SK-N-SH treated with all-trans-retinoic acid at 6 μM for 48 hours (cell line): ENCODE data around the gene SRGAP1.

Source experiments
- ATAC-seq: fragments of 200-7000 bp; cut with Tn5 transposase; 3 replicates; pipeline ENCODE4 v1.9.1; 2020; ENCODE audit warnings: mild to moderate bottlenecking, moderate library complexity
- ARNTL ChIP-seq: fragments of 450-650 bp; formaldehyde crosslinking; IDR thresholded peaks from 2 replicates; pipeline ENCODE4 v1.5.0; 2020; ENCODE audit warnings: low read depth, mild to moderate bottlenecking, moderate library complexity, borderline replicate concordance
- BACH2 ChIP-seq: fragments of 250-450 bp; sonication (Bioruptor Pico); IDR thresholded peaks from 2 replicates; pipeline ENCODE4 v1.9.0; 2021; ENCODE audit warnings: mild to moderate bottlenecking, borderline replicate concordance
- CREB5 ChIP-seq: fragments of 250-450 bp; sonication (Bioruptor Pico); IDR thresholded peaks from 2 replicates; pipeline ENCODE4 v1.5.1; 2020; ENCODE audit warnings: low read depth, mild to moderate bottlenecking, moderate library complexity
- CSDC2 ChIP-seq: fragments of 250-450 bp; sonication (Bioruptor Pico); IDR thresholded peaks from 2 replicates; pipeline ENCODE4 v1.5.0; 2020; ENCODE audit warnings: mild to moderate bottlenecking, moderate library complexity
- CSRNP3 ChIP-seq: fragments of 250-450 bp; sonication (Bioruptor Pico); IDR thresholded peaks from 2 replicates; pipeline ENCODE4 v1.5.1; 2021; ENCODE audit warnings: mild to moderate bottlenecking, moderate library complexity
- ESRRG ChIP-seq: fragments of 250-450 bp; sonication (Bioruptor Pico); IDR thresholded peaks from 2 replicates; pipeline ENCODE4 v1.6.1; 2021; ENCODE audit warnings: mild to moderate bottlenecking
- GLIS3 ChIP-seq: fragments of 250-450 bp; sonication (Bioruptor Pico); IDR thresholded peaks from 2 replicates; pipeline ENCODE4 v1.5.0; 2020; ENCODE audit warnings: mild to moderate bottlenecking, moderate library complexity
- ISL1 ChIP-seq: fragments of 250-450 bp; sonication (Bioruptor Pico); IDR thresholded peaks from 2 replicates; pipeline ENCODE4 v2.1.2; 2022; ENCODE audit warnings: mild to moderate bottlenecking, moderate library complexity
- OSR1 ChIP-seq: fragments of 250-450 bp; sonication (Bioruptor Pico); IDR thresholded peaks from 2 replicates; pipeline ENCODE4 v1.8.0; 2022; ENCODE audit warnings: moderate library complexity, mild to moderate bottlenecking, inconsistent platforms
- PATZ1 ChIP-seq: fragments of 250-450 bp; sonication (Bioruptor Pico); IDR thresholded peaks from 2 replicates; pipeline ENCODE4 v1.8.0; 2020; ENCODE audit warnings: mild to moderate bottlenecking, moderate library complexity, borderline replicate concordance
- POU6F1 ChIP-seq: fragments of 250-450 bp; sonication (Bioruptor Pico); IDR thresholded peaks from 2 replicates; pipeline ENCODE4 v1.8.0; 2021; ENCODE audit warnings: low read depth, mild to moderate bottlenecking, moderate library complexity, borderline replicate concordance
- PPARA ChIP-seq: fragments of 250-450 bp; sonication (Bioruptor Pico); IDR thresholded peaks from 2 replicates; pipeline ENCODE4 v1.5.0; 2020; ENCODE audit warnings: mild to moderate bottlenecking, borderline replicate concordance
- RARB ChIP-seq: fragments of 250-450 bp; sonication (Bioruptor Pico); IDR thresholded peaks from 2 replicates; pipeline ENCODE4 v1.8.0; 2021; ENCODE audit warnings: mild to moderate bottlenecking, moderate library complexity
- SNAI2 ChIP-seq: fragments of 250-450 bp; sonication (Bioruptor Pico); IDR thresholded peaks from 2 replicates; pipeline ENCODE4 v1.5.0; 2020; ENCODE audit warnings: mild to moderate bottlenecking, moderate library complexity
- TOX ChIP-seq: fragments of 250-450 bp; sonication (Bioruptor Pico); IDR thresholded peaks from 2 replicates; pipeline ENCODE4 v1.8.0; 2021; ENCODE audit warnings: mild to moderate bottlenecking, moderate library complexity, borderline replicate concordance
- ZC3H10 ChIP-seq: fragments of 250-450 bp; sonication (Bioruptor Pico); IDR thresholded peaks from 2 replicates; pipeline ENCODE4 v1.5.1; 2021; ENCODE audit warnings: mild to moderate bottlenecking, moderate library complexity
- ZFP3 ChIP-seq: fragments of 250-450 bp; sonication (Bioruptor Pico); IDR thresholded peaks from 2 replicates; pipeline ENCODE4 v1.5.0; 2020; ENCODE audit warnings: mild to moderate bottlenecking, moderate library complexity
- ZFP30 ChIP-seq: fragments of 450-650 bp; formaldehyde crosslinking; IDR thresholded peaks from 2 replicates; pipeline ENCODE4 v1.5.0; 2022; ENCODE audit warnings: mild to moderate bottlenecking, moderate library complexity
- ZNF565 ChIP-seq: fragments of 450-650 bp; formaldehyde crosslinking; conservative IDR thresholded peaks from 2 replicates; pipeline ENCODE4 v1.5.0; 2020; ENCODE audit warnings: low read depth, mild to moderate bottlenecking, moderate library complexity
- ZNF70 ChIP-seq: fragments of 450-650 bp; formaldehyde crosslinking; IDR thresholded peaks from 2 replicates; pipeline ENCODE4 v1.5.0; 2020; ENCODE audit warnings: mild to moderate bottlenecking, moderate library complexity
- ZNF8 ChIP-seq: fragments of 450-650 bp; formaldehyde crosslinking; IDR thresholded peaks from 2 replicates; pipeline ENCODE4 v1.5.0; 2020; ENCODE audit warnings: mild to moderate bottlenecking, moderate library complexity

SRGAP1 gene

GRCh38 chr12:63904653-63905052 lies 60.2 kb downstream of the SRGAP1 start:
- TF ChIP-seq RARB (CRISPR knock-in tag) (no peak), ZFP30 (no peak), ZFP3 (CRISPR knock-in tag) (no peak), CREB5 (no peak), CSRNP3 (CRISPR knock-in tag) (no peak), BACH2 (no peak), ZNF8 (CRISPR knock-in tag) (no peak), POU6F1 (CRISPR knock-in tag) (no peak), GLIS3 (CRISPR knock-in tag) (no peak), ESRRG (CRISPR knock-in tag) (no peak)
- no peak for ATAC-seq

GRCh38 chr12:63905544-63905943 lies 61.0 kb downstream of the SRGAP1 start:
- TF ChIP-seq GLIS3 (CRISPR knock-in tag) (no peak), CSDC2 (CRISPR knock-in tag) (no peak), ZNF8 (CRISPR knock-in tag) (no peak), POU6F1 (CRISPR knock-in tag) (no peak), PPARA (CRISPR knock-in tag) (no peak)
- ATAC-seq, result no peak

- TF ChIP-seq PPARA (CRISPR knock-in tag) (no peak), ISL1 (CRISPR knock-in tag) (no peak), ZNF8 (CRISPR knock-in tag) (no peak), SNAI2 (CRISPR knock-in tag) (no peak), CREB5 (no peak), TOX (CRISPR knock-in tag) (no peak), OSR1 (CRISPR knock-in tag) (no peak), POU6F1 (CRISPR knock-in tag) (no peak), ZC3H10 (no peak), ARNTL (CRISPR knock-in tag) (no peak), ESRRG (CRISPR knock-in tag) (no peak), ZNF70 (CRISPR knock-in tag) (no peak), CSDC2 (CRISPR knock-in tag) (no peak), ZNF565 (no peak), PATZ1 (CRISPR knock-in tag) (no peak), RARB (CRISPR knock-in tag) (no peak), GLIS3 (CRISPR knock-in tag) (no peak), ZFP3 (CRISPR knock-in tag) (no peak), ZFP30 (no peak)
- ATAC-seq, result no peak
Observed at GRCh38 chr12:63906876-63907275, 62.4 kb downstream of the SRGAP1 start.
